Activated CD8-positive, alpha-beta memory T cell treated with anti-CD3 and anti-CD28 coated beads for 1 hour (primary cell): ENCODE results near the gene ITGAD.

Source experiments
- DNase-seq, 2 donors: peaks; one replicate each; pipeline ENCODE4 v3.0.0-alpha.2; 2020; ENCODE audit warnings: low read depth in 1 of 2; ENCODE audit errors: extremely low read depth in 1 of 2

ITGAD gene

GRCh38 chr16:31458844-31459686 lies 65.9 kb downstream of the ITGAD start, which contains the start of gene ARMC5:
Gene ARMC5 (plus strand): TSS chr16:31459501. CDS start chr16:31459525, 24 bp downstream.
- DNase-seq, result peak; percentile 90 to 97

DNA sequence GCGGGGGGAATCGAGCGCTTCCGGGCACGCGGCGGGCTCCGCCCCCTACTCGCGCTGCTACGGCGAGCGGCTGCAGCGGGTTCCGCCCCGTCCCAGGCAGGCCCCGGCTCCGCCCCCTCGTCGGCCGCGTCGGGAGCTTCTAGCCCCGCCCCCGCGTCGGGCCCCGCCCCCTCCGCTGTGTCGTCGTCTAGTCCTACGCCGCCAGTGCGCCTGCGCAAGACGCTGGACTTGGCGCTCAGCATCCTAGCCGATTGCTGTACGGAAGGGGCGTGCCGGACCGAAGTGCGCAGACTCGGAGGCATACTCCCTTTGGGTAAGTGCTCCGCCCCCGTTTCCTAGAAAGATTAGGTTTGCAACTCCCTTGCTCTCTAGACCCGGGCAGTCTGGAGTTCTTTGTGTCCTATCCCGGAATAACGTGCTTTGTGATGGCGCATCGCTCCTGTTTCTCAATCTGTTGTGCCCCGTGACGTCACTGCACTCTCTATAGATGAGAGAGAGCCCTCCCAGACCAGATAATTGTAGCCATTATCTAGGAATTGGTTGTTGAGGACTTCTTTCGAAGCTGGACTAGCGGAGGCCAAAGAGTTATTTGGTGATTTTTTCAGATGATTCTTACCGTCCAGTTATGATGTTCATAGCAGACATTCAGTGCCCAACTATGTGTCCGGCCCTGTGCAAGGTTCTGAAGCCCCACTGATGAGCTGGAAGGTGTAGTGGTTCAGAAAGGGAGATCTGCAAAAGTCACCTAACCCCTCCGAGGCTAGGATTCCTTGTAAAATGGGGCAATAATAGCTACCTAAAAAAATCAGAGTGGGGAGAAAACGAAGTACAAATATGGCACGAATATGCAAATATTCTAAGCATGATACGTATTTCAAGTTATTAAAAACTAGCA lies 66.8 kb downstream of the ITGAD start:
- peak; percentile 100 for DNase-seq

DNA sequence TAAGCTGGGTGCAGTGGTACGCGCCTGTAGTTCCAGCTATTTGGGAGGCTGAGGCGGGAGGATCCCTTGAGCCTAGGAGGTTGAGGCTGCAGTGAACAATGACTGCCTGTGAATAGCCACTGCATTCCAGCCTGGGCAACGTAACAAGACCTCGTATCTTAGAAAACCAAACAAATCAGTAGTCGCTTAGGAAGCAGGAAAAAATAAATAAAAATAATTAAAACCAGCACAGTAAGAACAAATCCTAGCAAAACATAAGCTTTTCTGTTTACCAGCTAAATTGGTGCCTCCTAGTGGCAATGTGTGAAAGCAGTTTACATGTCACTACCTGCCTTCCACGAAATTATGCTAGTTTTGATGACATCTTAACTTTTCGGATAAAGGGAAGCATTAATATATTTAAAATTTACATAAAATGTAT lies 67.5 kb downstream of the ITGAD start:
- DNase-seq, result no peak

DNA sequence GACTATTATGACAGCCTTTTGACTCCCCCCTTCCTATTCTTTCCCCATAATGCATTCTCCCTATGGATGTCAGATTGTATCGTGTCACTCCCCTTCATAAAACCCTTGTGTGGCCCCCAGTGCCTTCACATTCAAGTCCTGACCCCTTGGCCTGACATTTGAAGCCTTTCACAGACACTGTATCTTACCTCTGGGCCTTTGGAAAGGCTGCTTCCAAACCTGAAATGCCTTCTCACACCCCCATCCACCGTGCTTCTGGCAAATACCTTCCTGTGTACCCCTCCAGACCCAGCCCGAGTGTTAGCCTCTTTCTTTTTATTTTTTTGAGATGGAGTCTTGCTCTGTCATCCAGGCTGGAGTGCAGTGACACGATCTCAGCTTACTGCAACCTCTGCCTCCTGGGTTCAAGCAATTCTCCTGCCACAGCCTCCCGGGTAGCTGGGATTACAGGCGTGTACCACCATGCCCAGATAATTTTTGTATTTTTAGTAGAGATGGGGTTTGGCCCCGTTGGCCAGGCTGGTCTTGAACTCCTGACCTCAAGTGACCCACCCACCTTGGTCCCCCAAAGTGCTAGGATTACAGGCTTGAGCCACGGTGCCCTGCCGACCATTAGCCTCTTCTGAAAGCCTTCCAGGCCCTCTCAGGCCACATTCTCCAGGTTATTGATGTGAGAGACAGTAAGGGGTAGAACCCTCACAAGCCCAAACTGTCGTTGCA lies 68.2 kb downstream of the ITGAD start:
- no peak for DNase-seq

GRCh38 chr16:31461921-31462804 lies 69.0 kb downstream of the ITGAD start:
- no peak for DNase-seq

DNA sequence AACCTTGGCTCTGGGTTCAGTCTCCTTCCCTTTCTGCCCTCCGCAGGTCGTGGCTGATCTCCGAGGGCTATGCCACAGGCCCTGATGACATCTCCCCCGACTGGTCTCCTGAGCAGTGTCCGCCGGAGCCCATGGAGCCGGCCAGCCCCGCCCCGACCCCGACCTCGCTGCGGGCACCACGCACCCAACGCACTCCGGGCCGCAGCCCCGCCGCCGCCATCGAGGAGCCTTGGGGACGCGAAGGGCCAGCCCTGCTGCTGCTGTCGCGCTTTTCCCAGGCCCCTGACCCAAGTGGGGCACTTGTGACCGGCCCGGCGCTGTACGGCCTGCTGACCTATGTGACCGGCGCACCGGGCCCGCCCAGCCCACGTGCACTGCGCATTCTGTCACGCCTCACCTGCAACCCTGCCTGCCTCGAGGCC lies 71.2 kb downstream of the ITGAD start:
- no peak for DNase-seq

GRCh38 chr16:31464781-31465260 lies 71.7 kb downstream of the ITGAD start:
- no peak for DNase-seq

DNA sequence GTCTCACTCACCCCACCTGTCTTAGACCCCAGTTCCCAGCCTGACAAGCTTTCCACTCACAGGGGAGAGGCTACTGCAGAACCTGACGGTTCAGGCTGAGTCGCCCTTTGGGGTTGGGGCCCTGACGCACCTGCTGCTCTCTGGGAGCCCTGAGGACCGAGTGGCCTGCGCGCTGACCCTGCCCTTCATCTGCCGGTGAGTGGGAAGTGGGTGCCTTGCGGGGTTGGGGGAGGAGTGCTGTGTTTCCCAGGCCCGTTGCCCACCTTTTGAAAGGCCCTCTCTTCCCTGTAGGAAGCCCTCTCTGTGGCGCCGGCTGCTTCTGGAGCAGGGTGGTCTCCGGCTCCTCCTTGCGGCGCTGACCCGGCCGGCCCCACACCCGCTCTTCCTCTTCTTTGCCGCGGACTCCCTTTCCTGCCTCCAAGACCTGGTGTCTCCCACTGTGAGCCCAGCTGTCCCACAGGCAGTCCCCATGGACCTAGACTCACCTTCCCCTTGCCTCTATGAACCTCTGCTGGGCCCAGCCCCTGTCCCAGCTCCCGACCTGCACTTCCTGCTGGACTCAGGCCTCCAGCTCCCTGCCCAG lies 72.7 kb downstream of the ITGAD start:
- DNase-seq, result no peak

GRCh38 chr16:31466381-31466841 lies 73.3 kb downstream of the ITGAD start:
- no peak for DNase-seq

GRCh38 chr16:31467151-31467773 lies 74.1 kb downstream of the ITGAD start:
- DNase-seq, result no peak

GRCh38 chr16:31467858-31468257 lies 74.7 kb downstream of the ITGAD start:
- DNase-seq, result no peak

GRCh38 chr16:31470615-31471014 lies 77.5 kb downstream of the ITGAD start:
- DNase-seq, result no peak

DNA sequence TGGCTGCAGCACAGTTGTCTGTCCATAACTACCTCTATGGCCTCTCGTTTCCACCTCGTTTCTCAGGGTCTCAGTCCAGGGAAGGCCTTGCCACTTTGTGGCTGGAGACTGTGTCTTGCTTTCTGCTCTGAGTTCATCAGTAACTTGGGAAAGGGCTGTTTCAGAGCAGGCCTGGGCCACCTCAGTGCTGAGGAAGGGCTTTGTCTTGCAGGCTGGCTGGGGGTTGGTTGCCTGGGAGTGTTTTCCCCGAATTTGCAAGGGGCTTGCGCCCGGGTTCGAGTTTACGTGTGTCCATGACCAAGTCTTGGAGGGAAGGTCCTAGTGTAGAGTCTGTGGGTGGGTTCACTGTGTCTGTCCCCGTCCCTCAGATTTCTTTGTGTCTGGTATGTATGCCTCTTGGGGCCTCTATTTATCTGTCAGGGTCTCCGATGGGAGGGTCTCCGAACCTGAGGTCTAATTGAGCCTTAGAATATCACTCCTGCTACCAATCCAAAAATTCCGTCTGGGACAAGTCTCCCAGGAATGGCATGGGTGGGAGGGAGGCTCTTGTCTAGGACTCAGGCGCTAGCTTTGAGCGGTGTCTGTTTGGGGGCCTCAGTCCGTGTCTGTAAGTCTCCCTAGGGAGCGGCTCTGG lies 78.2 kb downstream of the ITGAD start:
- no peak for DNase-seq

GRCh38 chr16:31471875-31472708 lies 79.0 kb downstream of the ITGAD start, which contains the start of gene TGFB1I1:
Gene TGFB1I1 (plus strand): TSS chr16:31472152. CDS start chr16:31472189, 37 bp downstream.
- no peak for DNase-seq

GRCh38 chr16:31472709-31473203 lies 79.6 kb downstream of the ITGAD start:
- DNase-seq, result no peak

- no peak for DNase-seq
Observed at GRCh38 chr16:31473264-31473984, 80.3 kb downstream of the ITGAD start.
